22Rv1 (cell line): Measurements from ENCODE around the gene ERBB2.

Experiments used
- ZFX ChIP-seq: fragments of 450-650 bp; IDR thresholded peaks from 2 replicates; pipeline ENCODE4 v1.6.1; 2017; ENCODE audit warnings: antibody characterized with exemption, borderline replicate concordance
- TF ChIP-seq, protein P1 (sequence below): fragments of 450-650 bp; IDR thresholded peaks from 2 replicates; pipeline ENCODE4 v1.5.1; 2017; ENCODE audit warnings: mild to moderate bottlenecking

GRCh38 chr17:39754161-39754957 lies 54.5 kb downstream of the ERBB2 start:
- TF ChIP-seq, protein P1, sequence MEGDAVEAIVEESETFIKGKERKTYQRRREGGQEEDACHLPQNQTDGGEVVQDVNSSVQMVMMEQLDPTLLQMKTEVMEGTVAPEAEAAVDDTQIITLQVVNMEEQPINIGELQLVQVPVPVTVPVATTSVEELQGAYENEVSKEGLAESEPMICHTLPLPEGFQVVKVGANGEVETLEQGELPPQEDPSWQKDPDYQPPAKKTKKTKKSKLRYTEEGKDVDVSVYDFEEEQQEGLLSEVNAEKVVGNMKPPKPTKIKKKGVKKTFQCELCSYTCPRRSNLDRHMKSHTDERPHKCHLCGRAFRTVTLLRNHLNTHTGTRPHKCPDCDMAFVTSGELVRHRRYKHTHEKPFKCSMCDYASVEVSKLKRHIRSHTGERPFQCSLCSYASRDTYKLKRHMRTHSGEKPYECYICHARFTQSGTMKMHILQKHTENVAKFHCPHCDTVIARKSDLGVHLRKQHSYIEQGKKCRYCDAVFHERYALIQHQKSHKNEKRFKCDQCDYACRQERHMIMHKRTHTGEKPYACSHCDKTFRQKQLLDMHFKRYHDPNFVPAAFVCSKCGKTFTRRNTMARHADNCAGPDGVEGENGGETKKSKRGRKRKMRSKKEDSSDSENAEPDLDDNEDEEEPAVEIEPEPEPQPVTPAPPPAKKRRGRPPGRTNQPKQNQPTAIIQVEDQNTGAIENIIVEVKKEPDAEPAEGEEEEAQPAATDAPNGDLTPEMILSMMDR = peak; percentile 97
- TF ChIP-seq ZFX = no peak
